Measurements from ENCODE around the gene RIOK3.

- TF ChIP-seq TCF7L2 (IDR thresholded peaks at IDR 0.05; ENCODE audit: borderline replicate concordance, low read depth, low read length) (no peak), MEIS1 (CRISPR knock-in tag; IDR thresholded peaks at IDR 0.05; ENCODE audit: borderline replicate concordance) (no peak), REST (tag by site-specific recombination; IDR thresholded peaks at IDR 0.05) (no peak), ZNF239 (tag by site-specific recombination; IDR thresholded peaks at IDR 0.05) (no peak), CTCF (tag by site-specific recombination; IDR thresholded peaks at IDR 0.05) (no peak), ZNF658 (tag by site-specific recombination; IDR thresholded peaks at IDR 0.05) (no peak), ZNF426 (tag by site-specific recombination; IDR thresholded peaks at IDR 0.05) (no peak), GLI4 (tag by site-specific recombination; IDR thresholded peaks at IDR 0.05) (no peak), ZFP69B (tag by site-specific recombination; IDR thresholded peaks at IDR 0.05) (no peak), OVOL3 (tag by site-specific recombination; IDR thresholded peaks at IDR 0.05) (no peak), ZNF510 (tag by site-specific recombination; IDR thresholded peaks at IDR 0.05; ENCODE audit: insufficient replicate concordance) (no peak), ZNF292 (tag by site-specific recombination; IDR thresholded peaks at IDR 0.05; ENCODE audit: borderline replicate concordance, low read depth) (no peak), ZSCAN16 (tag by site-specific recombination; IDR thresholded peaks at IDR 0.05) (no peak)
These were observed 2.1 kb upstream of the RIOK3 start for GRCh38 chr18:23451011-23451410.

Data from HEK293 (cell line).